Measurements from ENCODE around the gene GALNT11. TPM values are rescaled to one million over a fixed set of nuclear protein-coding genes. Genes with fewer than 3 reads are reported as not detected.

The GALNT11 gene
- total and polyA plus RNA-seq, 9 of the 15 experiments (the other 6 are each of a cell fraction or from before 2014, with no cell fraction given): 8.2 to 59.5 (median 36.5) TPM

- DNase-seq (ENCODE audit: extremely low read depth in 1 of 4, low spot score in 3 of 4) (no peak), ATAC-seq (no peak), FAIRE-seq (no peak)
- intact Hi-C loops (cut with micrococcal nuclease): no loop called here
- Histone ChIP-seq H3K79me2 (ENCODE audit: control insufficient read depth, insufficient read depth, low read length) (no peaks in the 10 kb centered on the region; the same call in 2 of the 3 replicates), H2AFZ (ENCODE audit: low read depth, low read length) (no peak overlapping the region), H3K4me2 (ENCODE audit: insufficient read depth, low read length) (no peak overlapping the region), H3K36me3 (ENCODE audit: control insufficient read depth, insufficient read depth, low read length) (peaks cover 85% of the 10 kb centered on the region), H4K20me1 (replicated peaks; ENCODE audit: control insufficient read depth, insufficient read depth, low read length) (no peaks in the 10 kb centered on the region), H3K4me1 (replicated peaks in 1 of 2; ENCODE audit: control insufficient read depth in 2 of 2, insufficient read depth in 2 of 2, low read length in 2 of 2) (0 out of 5 replicates have a peak, but pooled peaks cover 0 to 3% of the 10 kb centered on the region in 2 experiments), H3K9ac (ENCODE audit: insufficient read depth in 1 of 2, low read depth in 2 of 2, low read length in 2 of 2) (no peak overlapping the region), H3K9me3 (replicated peaks; ENCODE audit: control insufficient read depth, insufficient read depth, low read depth, low read length) (peaks cover 5% of the 10 kb centered on the region), H3K4me3 (no peak overlapping the region), H3K27me3 (ENCODE audit: control insufficient read depth in 2 of 2, insufficient read depth in 2 of 2, low read length in 2 of 2) (no peaks in the 10 kb centered on the region), H3K27ac (ENCODE audit: extremely low read depth, low read depth, low read length) (no peak overlapping the region), H3K9me1 (ENCODE audit: control insufficient read depth, insufficient read depth, low read length) (no peaks in the 10 kb centered on the region)
- BruUV-seq (replicated peaks): no TSS peak
- WGBS (ENCODE audit: insufficient coverage, low coverage, missing lambda C conversion rate): 92% methylated on average over 7 of the region's 7 CpGs
- ChIA-PET CTCF (ENCODE audit: low intra/inter-chr PET ratio) (no interaction called here), POLR2A (interaction anchor here (0.7 kb wide), 1 partner anchor 10 kb away, joined by 3 read pairs; no protein-coding TSS in a partner anchor)
- in situ Hi-C loops (cut with MboI): no loop called here
- TF ChIP-seq ZNF408 (CRISPR knock-in tag; IDR thresholded peaks at IDR 0.05; ENCODE audit: low read depth) (peak; percentile 81; the same call in 1 of the 2 replicates), SMC3 (conservative IDR thresholded peaks at IDR 0.05; ENCODE audit: insufficient read depth, low read depth, low read length) (no peak), ZNF778 (CRISPR knock-in tag; IDR thresholded peaks at IDR 0.05) (no peak), POLR2AphosphoS2 (IDR thresholded peaks at IDR 0.05; ENCODE audit: low read length) (no peak), ZNF277 (CRISPR knock-in tag; IDR thresholded peaks at IDR 0.05; ENCODE audit: borderline replicate concordance) (peak; percentile 92), ZHX1 (conservative IDR thresholded peaks at IDR 0.05; ENCODE audit: low read length) (no peak), ZC3H8 (IDR thresholded peaks at IDR 0.05) (no peak), KDM2B (CRISPR knock-in tag; IDR thresholded peaks at IDR 0.05) (no peak)
These were observed 104.2 kb downstream of the GALNT11 start for GRCh38 chr7:152129682-152130081.
